ENCODE data around the gene OR8B4.

DNA sequence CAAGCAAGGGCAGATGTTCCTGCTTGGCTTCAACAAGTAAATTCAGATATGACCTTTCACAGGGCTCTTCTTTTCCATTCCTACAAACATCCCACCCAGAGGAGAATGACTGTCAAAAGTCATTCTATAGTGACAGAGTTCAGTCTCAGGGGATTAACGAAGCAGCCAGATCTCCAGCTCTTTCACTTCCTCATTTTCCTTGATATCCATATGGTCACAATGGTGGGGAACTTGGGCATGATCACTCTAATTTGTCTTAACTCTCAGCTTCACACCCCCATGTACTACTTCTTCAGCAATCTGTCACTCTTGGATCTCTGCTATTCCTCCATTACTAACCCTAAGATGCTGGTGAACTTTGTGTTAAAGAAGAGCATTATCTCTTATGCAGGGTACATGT lies 35.8 kb upstream of the OR8B4 start:
- TF ChIP-seq, protein P1, sequence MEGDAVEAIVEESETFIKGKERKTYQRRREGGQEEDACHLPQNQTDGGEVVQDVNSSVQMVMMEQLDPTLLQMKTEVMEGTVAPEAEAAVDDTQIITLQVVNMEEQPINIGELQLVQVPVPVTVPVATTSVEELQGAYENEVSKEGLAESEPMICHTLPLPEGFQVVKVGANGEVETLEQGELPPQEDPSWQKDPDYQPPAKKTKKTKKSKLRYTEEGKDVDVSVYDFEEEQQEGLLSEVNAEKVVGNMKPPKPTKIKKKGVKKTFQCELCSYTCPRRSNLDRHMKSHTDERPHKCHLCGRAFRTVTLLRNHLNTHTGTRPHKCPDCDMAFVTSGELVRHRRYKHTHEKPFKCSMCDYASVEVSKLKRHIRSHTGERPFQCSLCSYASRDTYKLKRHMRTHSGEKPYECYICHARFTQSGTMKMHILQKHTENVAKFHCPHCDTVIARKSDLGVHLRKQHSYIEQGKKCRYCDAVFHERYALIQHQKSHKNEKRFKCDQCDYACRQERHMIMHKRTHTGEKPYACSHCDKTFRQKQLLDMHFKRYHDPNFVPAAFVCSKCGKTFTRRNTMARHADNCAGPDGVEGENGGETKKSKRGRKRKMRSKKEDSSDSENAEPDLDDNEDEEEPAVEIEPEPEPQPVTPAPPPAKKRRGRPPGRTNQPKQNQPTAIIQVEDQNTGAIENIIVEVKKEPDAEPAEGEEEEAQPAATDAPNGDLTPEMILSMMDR (conservative IDR thresholded peaks at IDR 0.05; ENCODE audit: low read depth in 2 of 2), result no peak
- no peak for TF ChIP-seq CREB1 (CRISPR knock-in tag; IDR thresholded peaks at IDR 0.05; ENCODE audit: low read depth)
- TF ChIP-seq POLR2AphosphoS5 (IDR thresholded peaks at IDR 0.05; ENCODE audit: low read depth), result no peak
- TF ChIP-seq, protein P2, sequence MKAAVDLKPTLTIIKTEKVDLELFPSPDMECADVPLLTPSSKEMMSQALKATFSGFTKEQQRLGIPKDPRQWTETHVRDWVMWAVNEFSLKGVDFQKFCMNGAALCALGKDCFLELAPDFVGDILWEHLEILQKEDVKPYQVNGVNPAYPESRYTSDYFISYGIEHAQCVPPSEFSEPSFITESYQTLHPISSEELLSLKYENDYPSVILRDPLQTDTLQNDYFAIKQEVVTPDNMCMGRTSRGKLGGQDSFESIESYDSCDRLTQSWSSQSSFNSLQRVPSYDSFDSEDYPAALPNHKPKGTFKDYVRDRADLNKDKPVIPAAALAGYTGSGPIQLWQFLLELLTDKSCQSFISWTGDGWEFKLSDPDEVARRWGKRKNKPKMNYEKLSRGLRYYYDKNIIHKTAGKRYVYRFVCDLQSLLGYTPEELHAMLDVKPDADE (IDR thresholded peaks at IDR 0.05), result no peak
- no peak for TF ChIP-seq EZH2 (IDR thresholded peaks at IDR 0.05; ENCODE audit: low read depth, unreplicated experiment)
- TF ChIP-seq EZH2phosphoT487 (IDR thresholded peaks at IDR 0.05; ENCODE audit: unreplicated experiment), result no peak
- TF ChIP-seq, protein P3, sequence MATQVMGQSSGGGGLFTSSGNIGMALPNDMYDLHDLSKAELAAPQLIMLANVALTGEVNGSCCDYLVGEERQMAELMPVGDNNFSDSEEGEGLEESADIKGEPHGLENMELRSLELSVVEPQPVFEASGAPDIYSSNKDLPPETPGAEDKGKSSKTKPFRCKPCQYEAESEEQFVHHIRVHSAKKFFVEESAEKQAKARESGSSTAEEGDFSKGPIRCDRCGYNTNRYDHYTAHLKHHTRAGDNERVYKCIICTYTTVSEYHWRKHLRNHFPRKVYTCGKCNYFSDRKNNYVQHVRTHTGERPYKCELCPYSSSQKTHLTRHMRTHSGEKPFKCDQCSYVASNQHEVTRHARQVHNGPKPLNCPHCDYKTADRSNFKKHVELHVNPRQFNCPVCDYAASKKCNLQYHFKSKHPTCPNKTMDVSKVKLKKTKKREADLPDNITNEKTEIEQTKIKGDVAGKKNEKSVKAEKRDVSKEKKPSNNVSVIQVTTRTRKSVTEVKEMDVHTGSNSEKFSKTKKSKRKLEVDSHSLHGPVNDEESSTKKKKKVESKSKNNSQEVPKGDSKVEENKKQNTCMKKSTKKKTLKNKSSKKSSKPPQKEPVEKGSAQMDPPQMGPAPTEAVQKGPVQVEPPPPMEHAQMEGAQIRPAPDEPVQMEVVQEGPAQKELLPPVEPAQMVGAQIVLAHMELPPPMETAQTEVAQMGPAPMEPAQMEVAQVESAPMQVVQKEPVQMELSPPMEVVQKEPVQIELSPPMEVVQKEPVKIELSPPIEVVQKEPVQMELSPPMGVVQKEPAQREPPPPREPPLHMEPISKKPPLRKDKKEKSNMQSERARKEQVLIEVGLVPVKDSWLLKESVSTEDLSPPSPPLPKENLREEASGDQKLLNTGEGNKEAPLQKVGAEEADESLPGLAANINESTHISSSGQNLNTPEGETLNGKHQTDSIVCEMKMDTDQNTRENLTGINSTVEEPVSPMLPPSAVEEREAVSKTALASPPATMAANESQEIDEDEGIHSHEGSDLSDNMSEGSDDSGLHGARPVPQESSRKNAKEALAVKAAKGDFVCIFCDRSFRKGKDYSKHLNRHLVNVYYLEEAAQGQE (IDR thresholded peaks at IDR 0.05; ENCODE audit: unreplicated experiment), result no peak
- TF ChIP-seq JUNB (IDR thresholded peaks at IDR 0.05; ENCODE audit: unreplicated experiment), result no peak
- TF ChIP-seq ZNF331 (CRISPR knock-in tag; IDR thresholded peaks at IDR 0.05; ENCODE audit: low read depth), result no peak
